SKM-1 (cell line): ENCODE data around the gene TMEM247.
"Not testable (repeated sequence)": the region's sequence is repeated elsewhere in the genome, so short reads cannot be mapped to it uniquely, and the experiment has no call there.

ENCODE experiments used
- DNase-seq: peaks from one replicate; lab custom pipeline; 2025; ENCODE audit not compliant: unreplicated experiment; lab: John Stamatoyannopoulos, UW

TMEM247 gene

GRCh38 chr2:46509804-46510203, 30.4 kb downstream of the TMEM247 start:
- DNase-seq = no peak

GRCh38 chr2:46510598-46511177, 31.3 kb downstream of the TMEM247 start:
- DNase-seq = no peak

- DNase-seq = no peak
Observed at GRCh38 chr2:46512185-46512584, 32.8 kb downstream of the TMEM247 start.

GRCh38 chr2:46514738-46515137, 35.4 kb downstream of the TMEM247 start:
- DNase-seq = no peak

- DNase-seq = no peak
Observed at GRCh38 chr2:46517485-46517884, 38.1 kb downstream of the TMEM247 start.

GRCh38 chr2:46518861-46519260, 39.5 kb downstream of the TMEM247 start:
- no peak for DNase-seq

GRCh38 chr2:46519265-46519664, 39.9 kb downstream of the TMEM247 start:
- DNase-seq = no peak

- no peak for DNase-seq
Observed at GRCh38 chr2:46520130-46520711, 40.9 kb downstream of the TMEM247 start.

- no peak for DNase-seq
Observed at GRCh38 chr2:46521215-46521683, 41.9 kb downstream of the TMEM247 start.

- DNase-seq = not testable (repeated sequence)
Observed at GRCh38 chr2:46522385-46522784, 43.0 kb downstream of the TMEM247 start.

GRCh38 chr2:46525522-46526155, 46.3 kb downstream of the TMEM247 start:
- no peak for DNase-seq

GRCh38 chr2:46528880-46529279, 49.5 kb downstream of the TMEM247 start:
- no peak for DNase-seq

- no peak for DNase-seq
Observed at GRCh38 chr2:46530639-46531038, 51.3 kb downstream of the TMEM247 start.

- no peak for DNase-seq
Observed at GRCh38 chr2:46531863-46532262, 52.5 kb downstream of the TMEM247 start.
